Eye (tissue), 1 donor: ENCODE measurements around the gene THEM4.
A peak's percentile ranks its signal among the peaks of the same experiment; 100 is the strongest.

ENCODE experiments used
- DNase-seq: peaks from one replicate; pipeline ENCODE4 v3.0.0-alpha.2; 2015

THEM4 gene

GRCh38 chr1:151832318-151832980 lies 76.9 kb downstream of the THEM4 start:
- DNase-seq = no peak

GRCh38 chr1:151831605-151832004 lies 77.7 kb downstream of the THEM4 start, which contains the start of gene RORC:
TSS of gene RORC (minus strand) at chr1:151831802. CDS start at chr1:151831764, 38 bp downstream.
- DNase-seq = no peak

- no peak for DNase-seq
These were observed 78.1 kb downstream of the THEM4 start for GRCh38 chr1:151831256-151831591.

- no peak for DNase-seq
These were observed 79.3 kb downstream of the THEM4 start for GRCh38 chr1:151830055-151830454.

GRCh38 chr1:151829352-151830046 lies 79.8 kb downstream of the THEM4 start:
- no peak for DNase-seq

- DNase-seq = peak; percentile 78
These were observed 80.4 kb downstream of the THEM4 start for GRCh38 chr1:151828921-151829320.

- no peak for DNase-seq
These were observed 81.5 kb downstream of the THEM4 start for GRCh38 chr1:151827853-151828252.

- no peak for DNase-seq
These were observed 83.3 kb downstream of the THEM4 start for GRCh38 chr1:151825751-151826660.

- no peak for DNase-seq
These were observed 84.1 kb downstream of the THEM4 start for GRCh38 chr1:151825204-151825603.
